Calu3 (cell line): Measurements from ENCODE around the gene HRG. TPM values are rescaled to one million over a fixed set of nuclear protein-coding genes. Genes with fewer than 3 reads are reported as not detected.
"Not testable (repeated sequence)": the region's sequence is repeated elsewhere in the genome, so short reads cannot be mapped to it uniquely, and the experiment has no call there.

Experiments used
- BruUV-seq: library from RNA; stranded (reverse); fragments of 400-500 nt; replicated peaks from 2 replicates; lab custom pipeline; 2021; lab: Mats Ljungman, UMichigan
- CTCF ChIA-PET: fragments of 300-600 bp; sonication (Branson Sonifier 250); formaldehyde crosslinking; loops from one replicate; lab custom pipeline; 2022; ENCODE audit warnings: antibody characterized with exemption; lab: Charles Lee
- DNase-seq: peaks from one replicate; pipeline ENCODE4 v3.0.0; 2022
- H3K27ac Mint-ChIP-seq: one replicate; pipeline ENCODE4 v1.8.0; 2022; ENCODE audit warnings: mixed read lengths; ENCODE audit not compliant: unreplicated experiment
- H3K27me3 Mint-ChIP-seq: one replicate; pipeline ENCODE4 v1.8.0; 2022; ENCODE audit warnings: mixed read lengths; ENCODE audit not compliant: unreplicated experiment
- H3K36me3 Mint-ChIP-seq: one replicate; pipeline ENCODE4 v1.8.0; 2022; ENCODE audit warnings: mild to moderate bottlenecking, moderate library complexity, mixed read lengths; ENCODE audit not compliant: insufficient read depth, unreplicated experiment
- H3K4me1 Mint-ChIP-seq: one replicate; pipeline ENCODE4 v1.8.0; 2022; ENCODE audit warnings: mild to moderate bottlenecking, low read depth, mixed read lengths; ENCODE audit not compliant: unreplicated experiment
- H3K4me3 Mint-ChIP-seq: one replicate; pipeline ENCODE4 v1.8.0; 2022; ENCODE audit warnings: mild to moderate bottlenecking, low read depth, moderate library complexity, mixed read lengths; ENCODE audit not compliant: unreplicated experiment
- H3K9me3 Mint-ChIP-seq: one replicate; pipeline ENCODE4 v1.8.0; 2022; ENCODE audit warnings: low read depth, mixed read lengths; ENCODE audit not compliant: unreplicated experiment
- intact Hi-C: fragments of 100-400 bp; cut with micrococcal nuclease; formaldehyde crosslinking; loops from one replicate; pipeline ENCODE4 v1.10.0; 2022; ENCODE audit not compliant: unreplicated experiment
- total RNA-seq: library from RNA; stranded (reverse); gene quantifications from 2 replicates; pipeline ENCODE4 v1.2.3, GENCODE V29; 2022
- TF ChIP-seq, protein P1 (sequence below): fragments of 200-600 bp; IDR thresholded peaks from one replicate; pipeline ENCODE4 v1.8.0; 2022; ENCODE audit warnings: antibody characterized with exemption; ENCODE audit not compliant: unreplicated experiment

The HRG gene
- total RNA-seq, 1 experiment from 2014 or later: 0.40 TPM

DNA sequence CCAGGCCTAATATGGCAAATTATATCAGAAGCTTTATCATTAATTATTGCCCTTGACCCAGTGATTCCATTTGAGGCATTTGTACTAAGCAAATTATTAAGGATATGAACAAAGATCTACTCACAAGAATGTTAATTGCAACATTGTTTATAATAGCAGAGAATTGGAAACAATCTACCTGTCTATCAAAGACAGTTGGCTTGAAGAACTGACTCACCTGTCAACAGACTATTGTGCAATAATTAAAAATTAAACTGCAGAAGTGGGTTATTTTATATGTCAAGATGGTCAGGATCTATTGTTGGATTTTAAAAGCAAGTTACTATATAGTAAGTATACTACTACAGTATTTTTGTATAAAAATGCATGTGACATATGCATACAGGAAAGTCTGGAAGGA, 32.3 kb upstream of the HRG start:
- no peak overlapping the region for H3K4me3 Mint-ChIP-seq
- no peak overlapping the region for H3K27ac Mint-ChIP-seq
- intact Hi-C loops: loop anchor here (5.0 kb wide), 1 partner anchor 109 kb away; no protein-coding TSS in a partner anchor
- H3K27me3 Mint-ChIP-seq: no peaks in the 10 kb centered on the region
- no TSS peak for BruUV-seq
- no peak for DNase-seq
- H3K9me3 Mint-ChIP-seq: no peaks in the 10 kb centered on the region
- TF ChIP-seq, protein P1, sequence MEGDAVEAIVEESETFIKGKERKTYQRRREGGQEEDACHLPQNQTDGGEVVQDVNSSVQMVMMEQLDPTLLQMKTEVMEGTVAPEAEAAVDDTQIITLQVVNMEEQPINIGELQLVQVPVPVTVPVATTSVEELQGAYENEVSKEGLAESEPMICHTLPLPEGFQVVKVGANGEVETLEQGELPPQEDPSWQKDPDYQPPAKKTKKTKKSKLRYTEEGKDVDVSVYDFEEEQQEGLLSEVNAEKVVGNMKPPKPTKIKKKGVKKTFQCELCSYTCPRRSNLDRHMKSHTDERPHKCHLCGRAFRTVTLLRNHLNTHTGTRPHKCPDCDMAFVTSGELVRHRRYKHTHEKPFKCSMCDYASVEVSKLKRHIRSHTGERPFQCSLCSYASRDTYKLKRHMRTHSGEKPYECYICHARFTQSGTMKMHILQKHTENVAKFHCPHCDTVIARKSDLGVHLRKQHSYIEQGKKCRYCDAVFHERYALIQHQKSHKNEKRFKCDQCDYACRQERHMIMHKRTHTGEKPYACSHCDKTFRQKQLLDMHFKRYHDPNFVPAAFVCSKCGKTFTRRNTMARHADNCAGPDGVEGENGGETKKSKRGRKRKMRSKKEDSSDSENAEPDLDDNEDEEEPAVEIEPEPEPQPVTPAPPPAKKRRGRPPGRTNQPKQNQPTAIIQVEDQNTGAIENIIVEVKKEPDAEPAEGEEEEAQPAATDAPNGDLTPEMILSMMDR: no peak
- peaks cover 35% of the 10 kb centered on the region for H3K4me1 Mint-ChIP-seq
- H3K36me3 Mint-ChIP-seq: no peaks in the 10 kb centered on the region
- CTCF ChIA-PET: interaction anchor here (0.7 to 2.0 kb wide), 5 partner anchors 10 to 87 kb away, joined by 3 to 6 read pairs (median 4); no protein-coding TSS in a partner anchor

DNA sequence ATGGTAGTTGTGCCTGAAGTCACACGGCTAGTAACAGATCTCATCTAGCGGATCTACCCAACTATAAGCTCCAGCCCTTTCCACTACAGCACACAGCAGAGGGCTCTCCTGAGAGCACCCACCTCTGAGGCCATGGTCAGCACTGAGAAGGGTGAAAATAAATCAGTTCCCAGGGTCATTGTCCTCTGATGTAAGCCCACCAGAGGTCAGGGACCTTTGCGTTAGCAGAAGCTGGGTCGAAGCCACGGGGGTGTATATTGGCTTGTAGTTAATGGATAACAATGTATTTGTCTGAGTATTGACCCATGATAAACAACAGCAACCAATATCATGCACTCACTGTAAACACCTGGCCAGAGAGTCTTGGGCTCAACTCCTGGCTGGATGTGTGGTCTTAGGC, 31.6 kb upstream of the HRG start:
- H3K27me3 Mint-ChIP-seq, H3K9me3 Mint-ChIP-seq, H3K36me3 Mint-ChIP-seq, H3K27ac Mint-ChIP-seq, BruUV-seq, DNase-seq, H3K4me3 Mint-ChIP-seq: not testable (repeated sequence)
- intact Hi-C loops: loop anchor here (5.0 kb wide), 1 partner anchor 108 kb away; no protein-coding TSS in a partner anchor
- peaks cover 33% of the 10 kb centered on the region for H3K4me1 Mint-ChIP-seq
- CTCF ChIA-PET: interaction anchor here (1.2 to 2.0 kb wide), 2 partner anchors 10 to 19 kb away, joined by 3 to 6 read pairs; no protein-coding TSS in a partner anchor

DNA sequence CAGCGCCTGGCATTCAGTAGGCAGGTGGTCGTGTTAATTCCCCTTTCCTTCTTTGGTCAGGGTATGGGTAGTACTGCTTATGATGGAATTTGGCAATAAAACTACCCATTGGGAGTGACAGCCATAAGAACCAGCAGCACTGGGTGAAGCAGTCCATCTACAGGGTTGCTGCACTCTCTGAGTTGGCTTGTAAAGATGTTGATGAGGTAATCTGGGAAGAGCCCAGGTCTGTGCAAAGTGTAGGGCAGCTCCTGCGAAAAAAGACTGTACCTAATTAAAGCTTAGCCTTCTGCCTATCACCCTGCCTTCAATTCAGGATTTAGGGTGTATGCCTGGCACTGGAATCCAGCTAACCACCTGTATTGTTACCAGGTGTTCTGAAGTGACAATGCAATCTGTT, 30.3 kb upstream of the HRG start:
- BruUV-seq: no TSS peak
- H3K4me3 Mint-ChIP-seq: no peak overlapping the region
- H3K27ac Mint-ChIP-seq: no peak overlapping the region
- CTCF ChIA-PET: no interaction called here
- no peaks in the 10 kb centered on the region for H3K27me3 Mint-ChIP-seq
- no peaks in the 10 kb centered on the region for H3K9me3 Mint-ChIP-seq
- DNase-seq: no peak
- H3K4me1 Mint-ChIP-seq: peaks cover 27% of the 10 kb centered on the region
- H3K36me3 Mint-ChIP-seq: peaks cover 4% of the 10 kb centered on the region
- TF ChIP-seq, protein P1: no peak
- intact Hi-C loops: no loop called here

DNA sequence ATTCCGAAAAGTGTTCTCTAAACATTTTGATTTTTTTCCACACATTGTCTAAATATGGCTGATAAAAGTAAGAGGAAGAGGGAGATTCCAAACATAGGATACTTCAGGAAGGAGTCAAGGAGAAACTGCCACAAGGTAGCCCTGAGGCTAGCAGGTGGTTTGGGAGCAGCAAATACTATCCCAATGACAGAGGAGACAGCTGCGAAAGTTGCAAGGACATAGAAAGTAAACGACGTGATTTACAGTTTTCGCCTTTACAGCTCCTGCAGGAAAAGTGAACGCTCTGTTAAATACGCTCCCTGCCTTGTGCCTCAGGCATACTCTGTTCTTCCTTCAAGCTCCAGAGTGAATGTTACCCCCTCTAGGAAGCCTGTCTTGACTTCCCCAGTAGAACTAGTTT, 29.3 kb upstream of the HRG start:
- BruUV-seq: no TSS peak
- no peak for DNase-seq
- no peak overlapping the region for H3K27ac Mint-ChIP-seq
- no peaks in the 10 kb centered on the region for H3K27me3 Mint-ChIP-seq
- TF ChIP-seq, protein P1: no peak
- peaks cover 27% of the 10 kb centered on the region for H3K4me1 Mint-ChIP-seq
- H3K9me3 Mint-ChIP-seq: no peaks in the 10 kb centered on the region
- intact Hi-C loops: no loop called here
- CTCF ChIA-PET: no interaction called here
- no peak overlapping the region for H3K4me3 Mint-ChIP-seq
- peaks cover 5% of the 10 kb centered on the region for H3K36me3 Mint-ChIP-seq

DNA sequence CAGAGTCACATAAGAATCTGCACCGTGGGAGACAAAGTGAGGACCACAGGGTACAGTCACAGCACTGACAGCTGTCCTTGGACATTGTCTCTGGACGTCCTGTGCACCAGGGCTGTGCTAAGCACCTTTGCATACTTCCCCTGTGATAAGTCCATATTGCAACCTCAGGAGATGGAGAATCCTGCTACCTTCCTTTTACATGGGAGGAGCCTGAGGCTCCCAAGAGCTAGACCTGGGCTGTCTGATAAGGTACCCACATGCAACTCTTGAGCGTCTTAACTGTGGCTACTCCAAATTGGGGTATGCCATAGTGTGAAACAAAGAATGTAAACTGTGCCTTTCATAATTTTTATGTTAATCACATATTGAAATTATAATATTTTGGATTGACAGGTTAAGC, 28.1 kb upstream of the HRG start:
- BruUV-seq: no TSS peak
- no peak for DNase-seq
- Mint-ChIP-seq H3K27ac (no peak overlapping the region), H3K4me3 (no peak overlapping the region), H3K27me3 (no peaks in the 10 kb centered on the region), H3K4me1 (peaks cover 30% of the 10 kb centered on the region), H3K9me3 (no peaks in the 10 kb centered on the region), H3K36me3 (peaks cover 5% of the 10 kb centered on the region)
- TF ChIP-seq, protein P1: no peak
- intact Hi-C loops: no loop called here
- CTCF ChIA-PET: no interaction called here
